NCI-H1417 treated with DMSO at 0.1 percent for 48 hours (cell line): ENCODE results near the gene NFATC1.

Experiments
- DNase-seq: peaks from one replicate; lab custom pipeline; 2025; lab: John Stamatoyannopoulos, UW

The NFATC1 gene

GRCh38 chr18:79405019-79405780 lies 9.5 kb downstream of the NFATC1 start:
- DNase-seq = no peak

DNA sequence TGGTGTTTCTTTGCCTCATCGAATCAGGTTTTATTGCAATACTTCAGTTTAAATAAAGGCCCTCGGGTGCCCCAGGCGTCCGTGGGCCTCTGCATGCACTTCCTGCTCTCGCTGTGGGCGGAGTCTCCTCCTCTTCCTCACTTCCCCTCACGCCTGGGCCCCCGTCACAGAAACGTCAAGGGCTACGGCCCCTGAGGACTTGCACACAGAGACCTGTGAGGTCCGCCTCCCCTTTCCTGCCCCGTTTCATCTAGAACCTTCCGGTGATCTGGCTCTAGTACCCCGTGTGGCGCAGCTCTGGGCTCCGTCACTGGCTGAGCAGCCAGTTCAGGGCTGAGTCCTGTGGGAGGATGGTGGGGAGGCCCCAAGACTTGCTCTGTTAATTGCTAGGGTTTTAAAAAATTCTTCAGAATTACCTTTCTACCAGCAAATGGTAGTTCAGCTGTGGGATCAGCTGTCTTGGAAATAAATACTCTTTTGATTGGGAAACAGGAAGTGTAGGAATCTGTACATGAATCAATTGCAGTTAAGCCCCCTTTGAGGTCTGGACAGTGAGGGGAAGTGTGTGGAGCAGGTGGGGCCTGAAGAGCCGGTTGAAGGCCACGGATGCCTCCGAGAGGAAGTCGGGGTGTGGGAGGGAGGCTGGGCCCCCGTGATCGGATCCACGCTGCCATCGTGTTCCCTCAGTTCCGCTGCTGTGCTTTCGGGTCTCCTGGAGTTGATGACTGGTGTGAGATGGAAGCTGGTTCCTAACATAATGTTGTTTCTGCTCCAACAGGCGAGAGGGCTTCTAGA lies 10.2 kb downstream of the NFATC1 start:
- DNase-seq = no peak

GRCh38 chr18:79406708-79407107 lies 11.0 kb downstream of the NFATC1 start:
- DNase-seq = no peak

- no peak for DNase-seq
Measured at GRCh38 chr18:79409313-79409712, 13.6 kb downstream of the NFATC1 start.

GRCh38 chr18:79410171-79410641 lies 14.5 kb downstream of the NFATC1 start:
- no peak for DNase-seq

DNA sequence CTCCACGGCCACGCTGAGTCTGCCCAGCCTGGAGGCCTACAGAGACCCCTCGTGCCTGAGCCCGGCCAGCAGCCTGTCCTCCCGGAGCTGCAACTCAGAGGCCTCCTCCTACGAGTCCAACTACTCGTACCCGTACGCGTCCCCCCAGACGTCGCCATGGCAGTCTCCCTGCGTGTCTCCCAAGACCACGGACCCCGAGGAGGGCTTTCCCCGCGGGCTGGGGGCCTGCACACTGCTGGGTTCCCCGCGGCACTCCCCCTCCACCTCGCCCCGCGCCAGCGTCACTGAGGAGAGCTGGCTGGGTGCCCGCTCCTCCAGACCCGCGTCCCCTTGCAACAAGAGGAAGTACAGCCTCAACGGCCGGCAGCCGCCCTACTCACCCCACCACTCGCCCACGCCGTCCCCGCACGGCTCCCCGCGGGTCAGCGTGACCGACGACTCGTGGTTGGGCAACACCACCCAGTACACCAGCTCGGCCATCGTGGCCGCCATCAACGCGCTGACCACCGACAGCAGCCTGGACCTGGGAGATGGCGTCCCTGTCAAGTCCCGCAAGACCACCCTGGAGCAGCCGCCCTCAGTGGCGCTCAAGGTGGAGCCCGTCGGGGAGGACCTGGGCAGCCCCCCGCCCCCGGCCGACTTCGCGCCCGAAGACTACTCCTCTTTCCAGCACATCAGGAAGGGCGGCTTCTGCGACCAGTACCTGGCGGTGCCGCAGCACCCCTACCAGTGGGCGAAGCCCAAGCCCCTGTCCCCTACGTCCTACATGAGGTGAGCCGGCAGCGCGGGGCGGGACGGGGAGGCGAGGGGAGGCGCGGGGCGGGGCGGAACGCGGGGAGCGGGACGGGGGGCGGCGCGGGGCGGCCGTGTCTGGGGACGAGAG lies 15.2 kb downstream of the NFATC1 start:
- no peak for DNase-seq

DNA sequence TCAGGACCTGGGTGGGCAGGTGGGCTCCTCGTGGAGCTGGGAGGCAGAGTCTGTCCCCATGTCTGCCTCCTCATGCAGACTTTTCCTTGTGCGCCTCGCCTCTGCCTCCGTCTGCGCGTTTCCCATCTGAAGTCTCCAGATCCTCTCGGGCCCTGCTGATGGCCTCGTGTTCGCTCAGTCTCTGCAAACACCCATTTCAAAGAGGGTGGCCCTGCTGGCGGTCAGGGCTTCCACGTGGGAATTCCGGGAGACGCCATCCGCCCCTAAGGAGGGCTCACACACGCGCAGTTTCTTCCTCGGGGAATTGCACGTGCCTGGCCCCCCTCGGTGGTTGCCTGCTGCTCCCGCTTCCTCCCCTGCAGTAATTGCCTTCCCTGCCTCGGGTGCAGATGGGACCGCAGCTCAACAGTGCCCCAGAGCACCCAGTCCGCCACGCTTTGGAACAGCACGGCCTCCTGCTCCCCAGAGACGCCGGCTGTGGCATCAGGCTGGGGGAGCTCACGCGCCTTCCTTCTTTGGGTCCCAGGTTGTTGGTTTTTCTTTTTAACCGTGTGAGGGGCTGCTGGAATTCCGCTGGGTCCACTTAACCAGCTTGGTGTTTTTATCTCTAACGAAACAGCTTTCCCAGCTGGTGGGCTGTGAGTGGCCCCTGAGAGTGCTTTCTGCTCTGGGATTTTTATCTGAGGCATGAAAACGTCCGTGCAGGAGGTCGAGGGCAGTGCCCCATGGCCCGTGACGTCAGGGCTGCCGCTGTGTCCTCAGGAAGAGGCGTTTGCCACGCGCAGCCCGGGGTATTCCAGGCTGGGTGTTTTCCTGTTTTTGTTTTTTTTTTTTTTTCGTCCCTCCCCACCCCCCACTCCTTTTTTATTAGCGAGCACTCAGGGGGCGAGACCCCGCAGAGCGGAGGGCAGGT lies 16.1 kb downstream of the NFATC1 start:
- DNase-seq = no peak

DNA sequence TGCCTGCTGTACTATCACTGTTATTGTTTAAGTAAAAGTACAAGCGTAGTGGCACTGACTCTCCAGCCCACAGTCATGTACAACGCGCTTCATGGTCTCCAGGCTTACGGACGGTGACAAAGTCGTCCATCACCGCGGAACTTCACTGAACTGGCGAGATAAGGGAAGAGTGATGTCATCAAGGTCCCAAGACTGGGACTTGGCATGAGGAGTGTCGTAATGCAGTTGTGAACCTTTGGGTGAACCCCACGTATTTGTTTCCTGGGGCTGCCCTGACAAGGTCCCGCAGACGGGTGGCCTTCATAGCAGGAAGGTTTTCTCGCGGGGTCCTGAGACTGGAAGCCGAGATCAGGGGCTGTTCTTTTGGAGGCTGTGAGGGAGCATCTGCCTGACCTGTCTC lies 17.3 kb downstream of the NFATC1 start:
- DNase-seq = no peak

GRCh38 chr18:79413426-79413825 lies 17.7 kb downstream of the NFATC1 start:
- no peak for DNase-seq

DNA sequence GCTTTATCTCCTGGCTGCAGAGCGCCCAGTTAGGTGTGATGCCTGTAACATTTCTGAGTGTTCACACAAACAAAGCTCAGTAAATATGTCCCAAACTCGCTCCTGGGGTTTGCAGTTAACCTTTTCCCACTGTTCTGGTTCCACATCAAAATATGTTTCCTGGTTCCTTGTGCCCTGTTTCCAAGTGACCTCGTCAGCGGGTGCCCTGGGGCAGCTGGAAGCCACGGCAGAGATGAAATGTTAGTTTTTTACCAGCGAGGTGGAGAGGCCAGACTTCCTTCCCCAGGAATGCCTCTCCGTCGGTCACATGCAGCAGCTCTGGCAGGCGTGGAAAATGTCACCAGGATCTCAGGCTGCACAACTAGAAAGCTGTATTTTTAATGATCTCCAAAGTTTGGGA lies 18.2 kb downstream of the NFATC1 start:
- DNase-seq = no peak

DNA sequence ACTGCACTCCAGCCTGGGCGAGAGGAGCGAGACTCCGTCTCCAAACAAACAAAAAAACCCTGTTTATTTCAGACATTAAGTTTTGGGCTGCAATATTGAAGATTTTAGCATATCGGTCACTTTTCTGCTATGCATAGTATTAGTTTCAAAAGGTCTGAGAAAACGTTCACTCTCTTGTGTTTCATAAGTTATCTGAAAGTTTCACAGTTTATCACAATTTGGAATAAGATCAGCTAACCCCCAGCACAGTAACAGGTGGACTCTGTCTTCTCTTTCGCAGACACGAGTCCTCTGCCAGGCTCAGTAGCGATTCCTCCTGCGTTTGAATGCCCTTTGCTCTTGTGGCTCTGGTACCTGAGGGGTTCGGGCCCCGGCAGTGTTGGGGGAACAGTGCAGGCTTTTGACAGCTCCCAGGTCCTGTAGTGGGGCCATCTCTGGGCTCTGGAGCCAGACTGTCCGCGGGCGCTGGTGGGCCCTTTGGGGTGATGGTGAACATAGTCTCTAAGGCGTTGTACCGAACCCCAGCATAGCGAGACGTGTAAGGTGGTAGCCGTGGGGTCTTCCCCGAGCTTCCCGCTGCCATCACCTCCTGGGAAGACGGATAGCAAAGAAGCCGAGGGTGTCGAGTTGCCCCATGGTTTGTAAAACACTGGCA lies 20.4 kb downstream of the NFATC1 start:
- no peak for DNase-seq

DNA sequence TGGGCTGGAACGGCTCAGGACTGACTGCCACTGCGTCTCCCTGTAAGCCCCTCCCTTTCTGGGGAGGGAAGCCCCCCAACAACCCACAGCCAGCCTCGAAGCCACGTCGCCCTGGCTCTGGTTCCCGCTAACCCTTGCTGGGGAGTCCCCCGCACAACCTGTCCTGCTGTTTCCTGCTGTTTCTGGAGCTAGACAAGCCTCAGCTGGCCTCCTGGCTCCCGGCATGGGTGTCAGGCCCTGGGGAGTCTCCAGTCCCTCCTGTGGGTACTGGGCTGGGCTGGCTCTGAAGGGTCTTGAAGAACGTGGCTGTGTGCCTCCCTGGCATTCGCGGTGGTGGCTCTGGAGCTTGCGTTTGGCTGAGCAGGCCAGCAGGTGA lies 20.9 kb downstream of the NFATC1 start:
- DNase-seq = no peak

- no peak for DNase-seq
Measured at GRCh38 chr18:79418236-79418635, 22.5 kb downstream of the NFATC1 start.

DNA sequence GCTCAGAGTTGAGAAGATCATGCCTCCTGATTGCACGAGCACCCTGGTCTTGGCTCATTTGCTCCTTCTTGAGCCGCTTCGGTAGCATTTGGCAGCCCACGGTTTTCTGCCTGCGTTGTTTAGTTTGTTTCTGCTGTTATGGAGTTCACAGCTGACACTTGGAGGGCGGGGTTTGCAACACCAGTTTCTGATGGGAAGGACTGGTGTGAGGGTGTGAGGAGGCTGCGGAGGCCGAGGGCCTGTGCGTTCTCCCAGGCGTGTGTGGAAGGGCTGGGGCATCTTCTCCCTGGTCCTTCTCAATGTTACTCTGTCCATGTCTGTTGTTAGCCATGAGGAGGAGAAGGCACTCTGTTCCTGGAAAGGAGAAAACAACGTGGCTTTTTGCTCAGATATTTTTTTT lies 22.9 kb downstream of the NFATC1 start:
- DNase-seq = no peak

DNA sequence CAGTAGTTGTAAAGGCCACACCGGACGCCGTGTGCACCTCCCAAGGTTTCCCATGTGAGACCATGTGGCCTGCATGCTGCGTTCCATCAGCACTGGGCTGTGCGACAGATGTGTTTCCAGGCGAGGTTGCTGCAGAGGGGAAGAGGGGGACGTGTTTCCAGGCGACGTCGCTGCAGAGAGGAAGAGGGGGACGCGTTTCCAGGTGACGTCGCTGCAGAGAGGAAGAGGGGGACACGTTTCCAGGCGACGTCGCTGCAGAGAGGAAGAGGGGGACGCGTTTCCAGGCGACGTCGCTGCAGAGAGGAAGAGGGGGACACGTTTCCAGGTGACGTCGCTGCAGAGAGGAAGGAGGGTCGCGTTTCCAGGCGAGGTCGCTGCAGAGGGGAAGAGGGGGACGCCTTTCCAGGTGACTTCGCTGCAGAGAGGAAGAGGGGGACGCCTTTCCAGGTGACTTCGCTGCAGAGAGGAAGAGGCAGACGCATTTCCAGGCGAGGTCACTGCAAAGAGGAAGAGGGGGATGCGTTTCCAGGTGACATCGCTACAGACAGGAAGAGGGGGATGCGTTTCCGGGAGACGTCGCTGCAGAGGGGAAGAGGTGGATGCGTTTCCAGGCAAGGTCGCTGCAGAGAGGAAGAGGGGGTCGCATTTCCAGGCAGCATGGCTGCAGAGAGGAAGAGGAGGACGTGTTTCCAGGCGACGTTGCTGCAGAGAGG lies 24.5 kb downstream of the NFATC1 start:
- DNase-seq = no peak

- DNase-seq = no peak
Measured at GRCh38 chr18:79421275-79421857, 25.6 kb downstream of the NFATC1 start.

DNA sequence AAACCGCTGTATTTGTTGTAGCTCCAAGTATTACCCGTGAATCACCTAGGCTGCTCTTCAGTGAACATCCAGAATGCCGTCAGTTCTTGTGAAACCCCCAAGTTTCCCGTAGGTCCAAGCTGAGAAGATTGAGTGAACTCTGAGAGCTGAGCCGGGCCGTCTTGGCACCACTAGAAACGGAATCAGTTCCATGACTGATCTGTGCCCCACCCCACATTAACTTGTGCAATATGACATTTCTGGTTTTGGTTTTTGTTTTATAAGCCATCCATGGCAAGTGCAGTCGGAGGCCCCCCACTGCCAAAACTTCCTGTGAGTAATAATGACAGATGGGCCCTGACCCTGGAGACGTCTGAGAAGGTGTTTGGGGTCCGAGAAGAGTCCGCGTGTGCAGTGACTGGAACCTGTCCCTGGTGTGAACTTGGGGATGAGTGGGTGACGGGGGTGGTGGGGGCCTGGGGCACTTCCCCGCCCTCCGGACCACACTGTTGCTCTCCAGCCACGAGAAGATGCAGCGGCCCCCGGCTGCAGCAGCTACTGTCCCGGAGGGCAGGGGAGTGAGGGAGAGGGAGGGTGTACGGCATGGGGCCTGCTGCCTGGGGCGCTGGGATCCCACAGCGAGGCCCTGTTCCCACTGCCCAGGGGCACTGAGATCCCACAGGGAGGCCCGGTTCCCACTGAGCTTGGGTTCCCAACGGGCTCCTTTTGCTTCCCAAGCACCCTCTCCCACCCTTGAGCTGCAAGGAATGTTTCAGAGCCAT lies 26.5 kb downstream of the NFATC1 start:
- no peak for DNase-seq

- DNase-seq = no peak
Measured at GRCh38 chr18:79422783-79423165, 27.0 kb downstream of the NFATC1 start.
